Esophagus mucosa (tissue), 1 donor: Measurements from ENCODE around the gene SEC24D. TPM values are rescaled to one million over a fixed set of nuclear protein-coding genes. Genes with fewer than 3 reads are reported as not detected.
A peak's percentile ranks its signal among the peaks of the same experiment; 100 is the strongest.

Experiments used
- ATAC-seq: fragments of 200-7000 bp; cut with Tn5 transposase; one replicate; pipeline ENCODE4 v1.9.1; 2020
- total RNA-seq: library from RNA; stranded (reverse); gene quantifications from one replicate; pipeline ENCODE4 v1.2.4, GENCODE V29; 2023
- donor health status: DM: yes; HTN: yes; CAD: no.

Gene SEC24D
- total RNA-seq, 1 donor from 2014 or later, result 14.0 TPM

DNA sequence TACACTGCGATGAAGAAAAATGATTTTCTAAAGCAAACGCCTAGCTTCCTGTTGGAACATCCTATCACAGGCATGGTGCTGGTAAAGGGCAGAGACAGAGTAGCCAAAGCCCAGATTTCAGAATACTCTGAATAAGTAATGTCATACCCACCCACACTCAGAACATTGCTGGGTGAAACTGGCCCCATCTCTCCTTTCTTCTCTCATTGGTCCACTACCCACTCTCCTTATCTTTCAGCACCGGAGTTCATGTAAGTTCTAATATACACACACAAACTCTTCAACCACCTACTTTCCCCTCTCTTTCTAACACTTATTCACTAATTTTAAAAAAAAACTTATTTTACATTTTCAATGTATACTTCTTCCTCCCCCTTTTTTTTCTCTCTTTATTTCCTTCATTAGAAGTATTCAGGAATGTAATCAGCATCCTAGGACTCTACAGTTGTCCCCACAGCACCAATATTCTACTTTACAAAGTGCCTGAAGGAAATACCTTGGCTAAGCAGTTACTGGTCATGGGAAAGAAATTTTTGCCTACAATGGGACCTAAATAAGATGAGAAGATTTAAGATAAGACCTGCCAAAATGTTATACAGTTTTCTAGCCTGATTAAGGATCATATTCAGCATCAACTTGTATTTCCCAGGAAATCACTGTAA, 63.0 kb downstream of the SEC24D start:
- no peak for ATAC-seq

- ATAC-seq, result peak; percentile 73
These were observed 63.7 kb downstream of the SEC24D start for GRCh38 chr4:118772081-118772766.

DNA sequence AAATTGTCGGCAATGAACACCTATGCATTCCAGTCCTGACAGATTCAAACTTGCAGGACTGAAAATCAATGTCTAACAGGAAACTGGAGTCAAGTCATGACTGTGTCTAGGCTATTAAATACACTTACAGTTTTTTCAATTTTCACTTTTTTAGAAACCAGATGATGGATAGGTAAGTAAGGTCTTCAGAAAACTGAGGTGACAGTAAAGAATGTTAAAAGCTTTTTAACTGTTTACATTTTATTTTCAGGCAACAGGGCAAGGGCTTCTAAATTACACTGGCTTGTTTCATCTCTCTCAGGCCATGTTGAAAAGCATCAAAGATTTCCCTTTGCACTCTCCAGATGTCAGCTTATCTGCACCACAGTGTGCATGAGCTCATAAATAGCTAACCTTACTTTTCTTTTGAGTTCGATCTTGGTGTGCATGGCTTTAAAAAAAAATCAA, 65.2 kb downstream of the SEC24D start:
- ATAC-seq, result peak; percentile 60

DNA sequence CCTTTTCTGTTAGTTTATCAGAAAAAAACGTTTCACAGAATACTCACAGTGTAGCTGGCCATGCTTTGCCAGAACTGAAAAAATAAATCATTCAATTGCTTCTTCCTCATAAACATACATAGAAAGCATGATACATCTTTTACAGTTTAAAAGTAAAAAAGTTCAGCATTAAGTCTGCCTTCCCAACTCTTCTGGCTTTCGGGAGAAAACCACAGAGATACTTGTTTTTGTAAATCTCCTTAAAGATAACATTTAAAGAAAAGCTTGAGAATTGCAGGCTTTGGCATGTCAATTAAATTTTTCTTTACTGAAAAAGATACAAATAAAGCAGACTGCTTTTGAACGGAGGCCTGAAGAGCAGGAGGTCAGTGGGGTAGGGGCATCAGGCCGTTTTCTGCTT, 66.8 kb downstream of the SEC24D start:
- no peak for ATAC-seq

GRCh38 chr4:118767109-118767508, 68.8 kb downstream of the SEC24D start:
- ATAC-seq, result no peak

DNA sequence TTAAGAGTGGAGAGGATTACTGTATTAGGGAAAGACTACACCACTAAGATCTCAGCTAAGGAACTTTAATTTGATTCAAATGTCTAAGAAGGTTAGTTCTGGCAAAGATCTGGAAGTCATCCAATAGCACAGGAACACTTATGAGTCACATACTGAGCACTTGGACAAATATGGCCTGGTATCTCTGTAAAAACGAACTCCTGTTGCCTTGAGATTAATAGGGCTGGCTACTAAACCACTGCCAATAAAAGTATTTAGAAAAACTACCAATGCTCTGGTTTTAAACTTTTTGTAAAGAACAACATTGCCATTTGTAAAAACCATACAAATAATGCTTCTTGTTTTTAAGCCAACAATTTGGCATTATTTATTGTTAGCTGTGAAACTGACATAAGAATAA, 70.5 kb downstream of the SEC24D start:
- ATAC-seq, result peak; percentile 80

DNA sequence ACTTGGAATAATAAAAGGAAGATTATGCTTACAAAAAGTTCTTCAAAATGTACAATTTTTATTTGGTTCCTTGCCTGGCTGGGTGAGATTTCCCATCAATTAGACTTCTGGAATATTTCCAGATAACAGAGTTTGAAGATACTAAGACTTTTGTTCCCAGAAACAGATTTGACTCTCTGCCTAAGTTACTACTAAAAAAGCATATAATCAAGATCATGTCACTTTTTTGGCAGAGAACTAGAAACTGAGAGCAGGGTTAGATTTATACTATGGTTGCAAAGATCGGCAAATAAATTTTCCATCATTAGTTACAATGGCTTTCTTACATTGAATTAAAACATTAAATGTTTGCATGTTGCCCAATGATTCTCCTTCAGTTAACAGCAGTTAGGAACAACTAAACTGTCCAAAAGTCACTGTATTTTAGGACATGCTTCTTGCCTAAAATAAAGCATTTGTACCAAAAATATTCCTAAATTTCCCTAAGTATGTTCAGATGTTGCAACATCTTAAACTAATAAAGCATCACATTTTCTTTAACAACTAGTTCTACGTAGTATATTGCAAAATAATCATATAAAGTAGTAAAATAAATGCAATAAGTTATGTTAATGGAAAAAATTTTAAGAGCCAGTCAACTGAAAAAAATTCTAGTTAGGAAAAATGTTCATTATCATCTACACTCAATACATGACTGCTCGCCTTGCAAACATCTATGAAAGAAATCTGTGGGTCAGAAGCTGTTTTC, 73.0 kb downstream of the SEC24D start:
- ATAC-seq, result no peak

- ATAC-seq, result no peak
These were observed 73.8 kb downstream of the SEC24D start for GRCh38 chr4:118762155-118762554.

DNA sequence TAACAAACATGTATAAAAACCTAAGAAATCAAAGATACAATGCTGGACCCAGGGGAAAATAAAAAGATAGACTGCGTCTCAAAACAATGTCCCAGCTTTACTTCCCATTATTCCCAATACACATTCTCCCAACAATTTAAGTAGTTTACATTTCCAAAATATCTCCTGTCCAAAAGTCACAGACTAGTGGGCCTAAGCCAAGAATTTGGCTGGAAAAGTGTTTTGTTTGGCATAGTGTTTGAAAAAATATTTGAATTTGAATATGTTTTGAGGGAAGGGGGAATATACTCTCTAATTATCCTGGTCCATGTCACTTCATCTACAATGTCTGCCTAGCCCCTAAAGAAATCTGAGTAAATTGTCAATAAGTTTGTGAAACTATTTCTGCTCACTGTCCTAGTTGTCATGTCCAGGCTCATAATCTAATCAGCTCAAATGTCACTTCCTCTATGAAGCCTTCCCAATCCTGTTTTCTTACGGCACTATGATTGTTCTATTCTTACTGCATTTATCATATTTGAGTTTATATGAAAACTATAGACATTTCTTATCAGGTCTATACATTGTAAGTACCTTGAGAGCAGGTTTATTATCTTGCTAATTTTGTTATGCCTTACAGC, 74.4 kb downstream of the SEC24D start:
- ATAC-seq, result no peak

DNA sequence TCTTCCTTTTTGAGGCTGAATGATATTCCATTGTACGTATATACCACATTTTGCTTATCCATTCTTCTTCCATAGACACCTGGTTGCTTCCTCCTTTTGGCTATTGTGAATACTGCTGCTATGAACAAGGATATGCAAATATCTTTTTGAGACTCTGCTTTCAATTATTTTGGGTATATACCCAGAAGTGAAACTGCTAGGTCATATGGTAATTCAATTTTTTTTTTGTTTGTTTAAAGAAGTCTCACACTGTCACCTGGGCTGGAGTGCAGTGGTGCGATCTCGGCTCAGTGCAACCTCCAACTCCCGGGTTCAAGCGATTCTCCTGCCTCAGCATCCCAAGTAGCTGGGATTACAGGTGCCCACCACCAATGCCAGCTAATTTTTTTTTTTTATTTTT, 75.4 kb downstream of the SEC24D start:
- ATAC-seq, result no peak

GRCh38 chr4:118760092-118760491, 75.8 kb downstream of the SEC24D start:
- ATAC-seq, result no peak

GRCh38 chr4:118759481-118759880, 76.4 kb downstream of the SEC24D start:
- ATAC-seq, result no peak

GRCh38 chr4:118758293-118758692, 77.6 kb downstream of the SEC24D start:
- ATAC-seq, result no peak

DNA sequence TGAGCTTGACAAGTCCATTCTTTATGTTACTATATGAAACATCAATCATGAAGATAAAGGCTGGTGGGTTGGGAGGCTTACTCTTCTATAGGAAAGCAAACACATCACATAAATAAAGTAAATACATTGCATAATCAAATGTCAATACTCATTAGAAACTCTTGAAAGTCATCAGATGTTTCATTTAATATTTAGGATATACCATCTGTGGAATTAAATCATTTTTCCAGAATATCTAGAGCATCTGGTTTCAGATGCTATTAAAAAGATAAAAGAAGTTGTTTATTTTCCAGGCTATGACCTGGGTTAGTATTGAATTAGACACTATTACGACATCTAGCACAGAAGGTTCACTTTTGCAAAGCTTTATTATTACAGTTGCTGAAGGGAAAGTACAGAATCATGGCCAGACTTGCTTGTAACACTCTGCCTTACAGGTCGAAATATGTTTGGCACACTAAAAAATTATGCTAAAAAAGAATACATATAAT, 78.1 kb downstream of the SEC24D start:
- peak; percentile 63 for ATAC-seq

DNA sequence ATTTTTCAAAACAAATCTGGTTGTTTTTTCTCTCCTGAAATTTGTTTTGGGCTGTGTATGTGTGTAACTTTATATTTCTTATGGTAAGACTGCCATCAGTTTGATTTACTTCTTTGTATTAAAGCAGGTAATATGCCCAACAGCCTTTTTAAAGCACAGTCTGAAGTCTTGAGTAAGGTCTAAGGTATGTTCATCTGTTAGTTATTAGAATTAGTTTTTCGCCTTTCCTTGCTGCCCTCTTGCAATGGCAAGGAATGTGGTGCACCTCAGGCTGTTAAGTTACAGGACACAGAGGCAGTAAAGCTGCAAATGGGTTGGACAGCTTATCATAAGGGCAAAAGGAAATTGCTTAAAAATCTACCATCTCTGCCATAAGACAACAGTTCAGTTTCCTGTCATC, 79.0 kb downstream of the SEC24D start:
- ATAC-seq, result no peak

DNA sequence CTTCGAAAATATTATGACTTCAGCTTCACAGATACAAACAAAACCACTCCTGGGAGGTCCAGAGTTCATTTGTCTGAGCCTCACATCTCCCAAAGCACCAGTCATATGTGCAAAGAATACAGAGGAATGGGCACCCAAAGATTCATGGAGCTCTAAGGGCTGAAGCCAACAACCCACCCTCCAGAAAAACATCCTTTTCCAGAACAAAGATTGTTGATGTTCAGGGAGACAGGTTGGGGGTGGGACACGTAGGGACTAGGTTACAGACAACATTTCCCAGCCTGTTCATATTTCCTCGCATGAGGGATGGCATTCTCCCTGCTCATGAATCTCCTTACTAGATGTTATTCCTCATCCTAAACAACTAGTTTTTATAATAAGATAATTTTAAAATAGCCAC, 79.5 kb downstream of the SEC24D start:
- no peak for ATAC-seq

DNA sequence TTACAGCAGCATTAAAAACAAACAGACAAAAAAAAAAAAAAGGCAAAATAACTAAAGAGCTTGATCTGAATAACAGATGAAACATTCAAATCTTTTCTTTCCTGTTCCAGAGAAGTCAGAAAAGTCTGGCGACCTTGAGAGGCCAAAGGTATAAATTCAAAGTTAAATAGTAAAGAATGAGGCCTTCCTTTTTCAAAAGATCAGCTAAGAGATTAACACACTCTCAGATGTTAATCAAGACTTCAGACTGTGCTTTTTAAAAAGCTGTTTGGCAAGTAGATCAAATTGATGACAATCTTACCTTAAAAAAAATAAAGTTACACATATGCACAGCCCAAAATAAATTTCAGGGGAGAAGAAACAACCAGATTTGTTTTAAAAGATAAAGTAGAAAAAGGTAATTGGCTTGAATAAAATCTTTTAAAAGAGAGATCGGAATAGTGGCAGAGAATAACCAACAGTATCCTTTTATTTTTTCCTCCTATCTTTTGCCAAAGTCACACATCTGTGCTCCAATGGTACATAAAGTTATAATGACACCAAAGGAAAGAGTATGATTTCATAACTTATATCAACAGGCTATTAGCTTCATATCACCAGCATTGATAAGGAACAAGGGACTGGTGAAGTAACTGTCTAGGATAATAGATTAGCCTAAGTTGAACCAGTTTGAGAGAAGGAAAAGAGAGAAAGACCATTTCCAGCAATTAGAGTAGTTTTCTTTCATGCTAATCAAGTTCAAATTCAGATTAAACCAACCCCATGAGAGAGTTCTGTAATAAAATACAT, 80.3 kb downstream of the SEC24D start:
- no peak for ATAC-seq

DNA sequence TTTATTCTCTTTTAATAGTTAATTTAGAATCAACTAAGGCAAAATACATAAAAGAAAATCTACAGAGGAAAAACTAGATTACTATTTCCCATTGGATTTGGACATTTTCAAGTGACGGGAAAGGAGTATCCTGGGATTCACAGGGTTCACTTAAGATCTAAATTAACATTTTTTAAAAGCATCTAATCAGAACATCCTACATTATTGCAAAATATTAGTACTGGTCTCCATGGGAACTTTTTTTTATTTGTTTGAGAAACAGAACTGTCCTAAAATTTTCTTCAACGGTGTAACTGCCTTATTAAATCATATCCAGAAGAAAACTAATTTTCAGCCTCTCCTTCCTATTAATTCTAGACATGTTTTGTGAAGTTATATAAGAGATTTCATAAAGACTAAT, 81.0 kb downstream of the SEC24D start:
- ATAC-seq, result no peak

GRCh38 chr4:118753685-118754084, 82.2 kb downstream of the SEC24D start:
- no peak for ATAC-seq

DNA sequence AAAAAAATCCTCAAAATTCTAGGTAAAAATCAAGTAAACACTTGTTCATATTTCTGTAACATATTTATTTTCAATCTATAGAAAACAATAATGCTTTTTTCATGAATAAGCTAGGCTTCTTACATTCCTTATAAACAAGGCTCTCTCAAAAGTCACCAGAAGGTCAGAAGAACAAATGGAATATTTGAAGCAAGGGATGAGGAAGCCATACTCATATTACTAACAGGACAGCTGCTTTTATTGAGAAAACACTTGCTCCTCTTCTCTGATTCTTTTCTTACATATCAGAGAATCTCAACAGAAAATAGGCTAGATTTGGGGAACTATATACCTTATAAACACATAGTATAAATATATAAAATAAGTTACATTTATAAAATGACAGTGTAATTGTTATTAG, 82.8 kb downstream of the SEC24D start:
- ATAC-seq, result no peak

DNA sequence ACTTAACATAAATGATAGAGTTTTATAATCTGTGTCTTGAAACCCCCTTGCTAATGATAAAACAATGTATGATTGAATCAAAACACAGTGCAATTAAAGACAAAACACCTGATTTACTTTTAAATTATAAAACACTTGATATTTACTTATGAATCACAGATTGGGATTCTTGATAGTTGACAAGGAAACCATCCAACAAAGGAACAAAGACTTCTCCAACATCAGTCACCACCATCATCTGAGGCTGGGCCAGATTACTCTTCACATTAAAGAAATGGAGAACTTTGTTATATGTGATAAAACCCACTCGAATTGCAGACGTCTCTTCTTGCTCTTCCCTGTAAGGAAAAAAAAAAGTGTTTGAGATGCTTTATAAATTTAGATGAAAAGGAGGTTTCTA, 83.4 kb downstream of the SEC24D start:
- no peak for ATAC-seq

DNA sequence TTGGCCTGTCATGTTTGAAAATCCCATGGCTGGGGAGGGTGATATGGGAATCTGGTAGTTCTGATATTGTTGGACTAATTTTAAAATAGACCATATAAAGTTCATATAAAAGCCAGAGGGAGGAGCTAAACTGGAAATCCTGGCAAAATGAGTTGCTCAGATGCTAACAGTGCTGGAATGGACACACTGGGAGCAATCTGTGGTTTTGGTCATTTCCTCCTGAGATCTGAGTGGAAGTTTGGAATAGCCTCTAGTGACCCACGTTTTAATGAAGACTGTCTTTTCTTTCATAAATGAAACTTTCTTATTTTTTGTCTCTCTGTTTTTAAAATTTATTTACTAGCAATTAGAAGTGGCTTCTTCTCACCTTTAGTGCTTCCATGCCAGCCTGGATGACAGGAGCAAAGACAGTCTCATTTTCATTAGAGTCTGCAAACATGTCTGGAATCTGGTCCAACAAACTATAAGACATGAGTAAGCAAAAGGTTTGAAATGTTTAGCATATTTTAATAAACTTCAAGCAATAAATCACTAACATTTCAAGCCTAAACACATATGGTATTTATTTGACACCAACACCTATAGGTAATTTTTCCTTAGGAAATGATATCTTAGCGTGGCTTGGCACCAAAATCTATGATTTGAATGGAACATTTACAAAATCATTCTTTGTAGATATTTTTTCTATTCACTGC, 84.2 kb downstream of the SEC24D start:
- no peak for ATAC-seq
